ENCODE measurements around the gene MBD4. TPM values are rescaled to one million over a fixed set of nuclear protein-coding genes. Genes with fewer than 3 reads are reported as not detected.

MBD4 gene
- total RNA-seq, 1 donor from 2014 or later = 23.9 TPM

- TF ChIP-seq CTCF (IDR thresholded peaks at IDR 0.05; ENCODE audit: insufficient read depth, low read length, poor library complexity, severe bottlenecking) = no peak
- Histone ChIP-seq H3K4me3 (ENCODE audit: low read depth, low read length) (no peak overlapping the region), H3K36me3 (ENCODE audit: control insufficient read depth, insufficient read depth, low read length) (no peaks in the 10 kb centered on the region), H3K27me3 (ENCODE audit: control insufficient read depth, insufficient read depth, low read length) (no peaks in the 10 kb centered on the region)
- no peak for DNase-seq (ENCODE audit: low read depth)
Measured at GRCh38 chr3:129404610-129405009, 35.1 kb downstream of the MBD4 start.

- H3K27me3 ChIP-seq (ENCODE audit: control insufficient read depth, insufficient read depth, low read length) = no peaks in the 10 kb centered on the region
- no peak for DNase-seq (ENCODE audit: low read depth)
- no peaks in the 10 kb centered on the region for H3K36me3 ChIP-seq (ENCODE audit: control insufficient read depth, insufficient read depth, low read length)
- no peak overlapping the region for H3K4me3 ChIP-seq (ENCODE audit: low read depth, low read length)
- TF ChIP-seq CTCF (IDR thresholded peaks at IDR 0.05; ENCODE audit: insufficient read depth, low read length, poor library complexity, severe bottlenecking) = no peak
Measured at GRCh38 chr3:129404130-129404529, 35.6 kb downstream of the MBD4 start.

GRCh38 chr3:129403450-129403849 lies 36.3 kb downstream of the MBD4 start:
- no peaks in the 10 kb centered on the region for H3K36me3 ChIP-seq (ENCODE audit: control insufficient read depth, insufficient read depth, low read length)
- DNase-seq (ENCODE audit: low read depth) = no peak
- no peaks in the 10 kb centered on the region for H3K27me3 ChIP-seq (ENCODE audit: control insufficient read depth, insufficient read depth, low read length)
- H3K4me3 ChIP-seq (ENCODE audit: low read depth, low read length) = no peak overlapping the region
- no peak for TF ChIP-seq CTCF (IDR thresholded peaks at IDR 0.05; ENCODE audit: insufficient read depth, low read length, poor library complexity, severe bottlenecking)

- no peak for TF ChIP-seq CTCF (IDR thresholded peaks at IDR 0.05; ENCODE audit: insufficient read depth, low read length, poor library complexity, severe bottlenecking)
- H3K36me3 ChIP-seq (ENCODE audit: control insufficient read depth, insufficient read depth, low read length) = no peaks in the 10 kb centered on the region
- no peaks in the 10 kb centered on the region for H3K27me3 ChIP-seq (ENCODE audit: control insufficient read depth, insufficient read depth, low read length)
Measured at GRCh38 chr3:129402616-129403015, 37.1 kb downstream of the MBD4 start.

GRCh38 chr3:129402210-129402609 lies 37.5 kb downstream of the MBD4 start:
- Histone ChIP-seq H3K27me3 (ENCODE audit: control insufficient read depth, insufficient read depth, low read length) (no peaks in the 10 kb centered on the region), H3K4me3 (ENCODE audit: low read depth, low read length) (no peak overlapping the region), H3K36me3 (ENCODE audit: control insufficient read depth, insufficient read depth, low read length) (no peaks in the 10 kb centered on the region)
- TF ChIP-seq CTCF (IDR thresholded peaks at IDR 0.05; ENCODE audit: insufficient read depth, low read length, poor library complexity, severe bottlenecking) = no peak
- no peak for DNase-seq (ENCODE audit: low read depth)

More at GRCh38 chr3:129402616-129403015, 37.1 kb downstream of the MBD4 start:
- DNase-seq (ENCODE audit: low read depth) = no peak
- H3K4me3 ChIP-seq (ENCODE audit: low read depth, low read length) = no peak overlapping the region

GRCh38 chr3:129399895-129400357 lies 39.8 kb downstream of the MBD4 start:
- no peak for DNase-seq (ENCODE audit: low read depth)
- H3K4me3 ChIP-seq (ENCODE audit: low read depth, low read length) = no peak overlapping the region
- no peak for TF ChIP-seq CTCF (IDR thresholded peaks at IDR 0.05; ENCODE audit: insufficient read depth, low read length, poor library complexity, severe bottlenecking)

More at GRCh38 chr3:129399895-129400357, 39.8 kb downstream of the MBD4 start:
- Histone ChIP-seq H3K27me3 (ENCODE audit: control insufficient read depth, insufficient read depth, low read length) (no peaks in the 10 kb centered on the region), H3K36me3 (ENCODE audit: control insufficient read depth, insufficient read depth, low read length) (peaks cover 1% of the 10 kb centered on the region)

All from kidney epithelial cell (primary cell).